ENCODE results near the gene GFOD1.

Gene GFOD1

DNA sequence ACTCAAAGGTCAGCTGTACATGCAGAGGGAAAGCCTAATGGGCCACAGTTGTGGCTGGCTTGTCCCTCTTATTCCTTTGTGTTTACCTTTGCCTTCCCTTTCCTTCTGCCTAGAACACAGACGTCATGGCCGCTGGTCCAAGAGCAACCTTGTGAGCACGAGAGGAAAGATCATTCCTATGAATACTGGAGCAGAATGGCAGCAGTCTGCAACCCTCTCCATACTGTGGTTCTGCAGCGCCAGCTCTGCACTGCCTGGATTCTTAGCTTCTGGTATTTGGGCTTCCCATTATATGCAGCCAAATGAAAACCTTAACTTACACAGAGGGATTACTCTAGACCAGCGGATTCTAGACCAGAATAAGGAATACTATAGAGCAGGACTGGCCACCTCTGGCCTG is 171.5 kb downstream of the GFOD1 start:
- DNase-seq (ENCODE audit: low spot score): no peak

DNA sequence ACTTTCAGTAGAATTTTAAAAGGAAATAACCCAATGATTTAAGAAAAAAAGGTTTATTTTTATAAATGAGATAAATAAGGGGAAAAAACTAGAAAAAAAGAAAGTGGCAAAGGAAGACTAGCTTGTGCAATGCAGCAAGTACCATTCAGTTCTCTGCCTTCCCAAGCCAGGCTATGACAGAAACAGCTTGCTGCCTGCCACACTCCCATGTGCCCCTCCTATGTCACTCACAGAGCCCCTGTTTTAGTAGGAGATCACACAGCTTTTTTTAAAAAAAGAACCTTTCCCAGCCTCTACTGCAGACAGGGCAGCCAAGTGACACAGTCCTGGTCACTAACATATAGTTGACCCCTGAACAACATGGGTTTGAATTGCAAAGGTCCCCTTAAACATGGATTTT is 172.6 kb downstream of the GFOD1 start:
- DNase-seq (ENCODE audit: low spot score): no peak

- DNase-seq (ENCODE audit: low spot score): no peak
These were observed 176.2 kb downstream of the GFOD1 start for GRCh38 chr6:13311155-13311554.

- no peak for DNase-seq (ENCODE audit: low spot score)
These were observed 179.1 kb downstream of the GFOD1 start for GRCh38 chr6:13308332-13308731.

All from AG08396 (cell line).